Karpas-422 (cell line): ENCODE data around the gene RIOK3. TPM values are rescaled to one million over a fixed set of nuclear protein-coding genes. Genes with fewer than 3 reads are reported as not detected.

Experiments
- DNase-seq: peaks from one replicate; pipeline ENCODE4 v3.0.0-alpha.2; 2015
- H2AFZ ChIP-seq: fragments of 200-600 bp; sonication (generic); 2 replicates; pipeline ENCODE4 v1.6.1; 2014; ENCODE audit warnings: antibody characterized with exemption, low read length, mixed read lengths
- H3K27ac ChIP-seq: fragments of 200-600 bp; sonication (generic); 2 replicates; pipeline ENCODE4 v1.5.1; 2014; ENCODE audit warnings: mild to moderate bottlenecking, low read length, moderate library complexity
- H3K27me3 ChIP-seq: fragments of 200-600 bp; sonication (generic); 2 replicates; pipeline ENCODE4 v1.6.1; 2014; ENCODE audit warnings: low read length, mixed read lengths
- H3K36me3 ChIP-seq: fragments of 200-600 bp; sonication (generic); 2 replicates; pipeline ENCODE4 v1.6.1; 2014; ENCODE audit warnings: low read length, mixed read lengths; ENCODE audit not compliant: insufficient read depth
- H3K4me1 ChIP-seq: fragments of 200-600 bp; sonication (generic); 2 replicates; pipeline ENCODE4 v1.6.1; 2014; ENCODE audit warnings: mild to moderate bottlenecking, low read length, mixed read lengths
- H3K4me2 ChIP-seq: fragments of 200-600 bp; sonication (generic); 2 replicates; pipeline ENCODE4 v1.6.1; 2014; ENCODE audit warnings: low read length, low read depth, mild to moderate bottlenecking; ENCODE audit not compliant: poor library complexity, severe bottlenecking
- H3K4me3 ChIP-seq: fragments of 200-600 bp; sonication (generic); 2 replicates; pipeline ENCODE4 v1.5.1; 2014; ENCODE audit warnings: mild to moderate bottlenecking, antibody characterized with exemption, low read length, mixed read lengths
- H3K79me2 ChIP-seq: fragments of 200-600 bp; sonication (generic); 2 replicates; pipeline ENCODE4 v1.6.1; 2014; ENCODE audit warnings: mild to moderate bottlenecking, low read length, mixed read lengths
- H3K9ac ChIP-seq: fragments of 200-600 bp; sonication (generic); 2 replicates; pipeline ENCODE4 v1.6.0; 2014; ENCODE audit warnings: low read length
- H3K9me2 ChIP-seq: fragments of 200-600 bp; sonication (generic), shearing (Covaris generic); replicated peaks from 2 replicates; pipeline ENCODE4 v1.6.0; 2014; ENCODE audit warnings: mild to moderate bottlenecking, low read length, moderate library complexity; ENCODE audit not compliant: insufficient read depth
- H3K9me3 ChIP-seq: fragments of 300-700, 200-600 bp; sonication (generic); 2 replicates; pipeline ENCODE4 v1.6.1; 2014; ENCODE audit warnings: low read length, mixed read lengths
- H4K20me1 ChIP-seq: fragments of 200-600 bp; sonication (generic); 2 replicates; pipeline ENCODE4 v1.6.1; 2014; ENCODE audit warnings: mild to moderate bottlenecking, antibody characterized with exemption, low read length, low read depth; ENCODE audit not compliant: insufficient read depth
- total RNA-seq: library from RNA; depleted of rRNA; stranded (reverse); fragments of >200 nt; shearing (Covaris generic); gene quantifications from 2 replicates; pipeline ENCODE4 v1.2.3, GENCODE V29; 2014; ENCODE audit warnings: low replicate concordance

RIOK3 gene
- total RNA-seq, 1 experiment from 2014 or later: 31.1 TPM

DNA sequence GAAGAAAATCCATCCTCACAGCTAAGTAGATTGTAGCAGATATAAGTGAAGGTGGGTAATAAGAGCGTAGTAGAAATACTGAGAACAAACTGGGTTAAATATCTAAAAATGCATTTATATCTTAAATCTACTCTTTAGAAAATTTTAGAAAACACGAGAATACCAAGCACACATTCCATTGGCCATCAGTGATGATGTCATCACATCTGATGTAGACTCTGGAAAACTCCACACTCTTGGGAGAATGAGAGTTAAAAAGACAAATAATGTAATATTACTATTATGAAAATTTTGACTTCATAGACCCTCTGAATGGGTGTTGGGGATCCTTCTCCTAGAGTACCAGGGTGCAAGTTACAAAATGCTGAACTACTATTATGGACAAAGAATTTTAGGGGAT is 3.7 kb downstream of the RIOK3 start:
- Histone ChIP-seq H3K79me2 (peaks cover 87% of the 10 kb centered on the region), H3K9me2 (no peaks in the 10 kb centered on the region), H3K27me3 (no peaks in the 10 kb centered on the region), H3K36me3 (no peaks in the 10 kb centered on the region), H3K9me3 (no peaks in the 10 kb centered on the region), H3K27ac (no peak overlapping the region), H3K4me2 (no peak overlapping the region), H3K4me1 (peaks cover 39% of the 10 kb centered on the region), H4K20me1 (peaks cover 31% of the 10 kb centered on the region), H2AFZ (no peak overlapping the region), H3K4me3 (no peak overlapping the region), H3K9ac (no peak overlapping the region)
- DNase-seq: no peak

DNA sequence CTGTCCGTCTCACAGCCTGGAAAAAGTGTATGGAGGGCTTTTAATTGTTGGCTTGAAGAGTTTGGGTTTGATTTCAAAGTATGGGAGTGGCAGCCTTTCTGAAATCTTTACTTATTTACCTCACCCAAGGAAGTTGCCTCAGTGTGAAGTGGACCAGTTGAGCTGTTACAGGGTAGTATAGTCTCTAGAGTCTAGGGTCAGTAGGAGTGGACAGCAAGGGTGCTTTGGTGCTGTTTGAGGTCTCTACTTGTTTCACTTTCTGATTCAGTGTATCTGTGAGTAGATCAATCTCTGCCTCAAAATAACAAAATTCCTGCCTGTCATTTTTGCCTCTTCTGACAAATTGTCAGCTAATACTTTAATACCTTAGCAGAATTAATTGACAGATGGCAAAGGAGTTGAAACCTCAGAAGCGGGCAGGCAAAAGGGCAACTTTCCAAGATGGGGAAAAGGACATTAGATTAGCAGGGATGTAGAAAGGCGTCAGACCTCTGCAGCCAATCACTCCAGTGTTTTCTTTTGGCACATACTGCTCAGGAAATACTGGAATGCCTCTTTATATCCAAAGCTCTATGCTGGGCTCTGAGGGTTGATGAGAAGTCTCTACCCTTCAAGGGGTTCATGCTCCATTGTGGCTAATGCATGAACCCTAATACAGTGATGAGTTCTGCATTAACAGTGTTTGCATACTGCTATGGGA is 5.9 kb downstream of the RIOK3 start:
- Histone ChIP-seq H3K27ac (no peak overlapping the region), H3K79me2 (peaks cover 92% of the 10 kb centered on the region), H3K27me3 (no peaks in the 10 kb centered on the region), H3K4me2 (no peak overlapping the region), H3K4me1 (peaks cover 30% of the 10 kb centered on the region), H2AFZ (no peak overlapping the region), H3K9me2 (no peaks in the 10 kb centered on the region), H3K9me3 (no peaks in the 10 kb centered on the region), H4K20me1 (peaks cover 31% of the 10 kb centered on the region), H3K9ac (no peak overlapping the region), H3K36me3 (peaks cover 4% of the 10 kb centered on the region; the same call in 1 of the 2 replicates), H3K4me3 (no peak overlapping the region)
- DNase-seq: no peak

- H3K4me2 ChIP-seq: no peak overlapping the region
- H3K79me2 ChIP-seq: peaks cover 87% of the 10 kb centered on the region
- H2AFZ ChIP-seq: no peak overlapping the region
- H3K36me3 ChIP-seq: peaks cover 9% of the 10 kb centered on the region; the same call in 1 of the 2 replicates
- no peaks in the 10 kb centered on the region for H3K9me2 ChIP-seq
- no peak overlapping the region for H3K4me3 ChIP-seq
- H3K4me1 ChIP-seq: peaks cover 24% of the 10 kb centered on the region
- no peak for DNase-seq
- no peaks in the 10 kb centered on the region for H3K9me3 ChIP-seq
- H4K20me1 ChIP-seq: peaks cover 31% of the 10 kb centered on the region
- H3K27ac ChIP-seq: no peak overlapping the region
- no peak overlapping the region for H3K9ac ChIP-seq
- no peaks in the 10 kb centered on the region for H3K27me3 ChIP-seq
Observed at GRCh38 chr18:23459530-23459921, 6.4 kb downstream of the RIOK3 start.

DNA sequence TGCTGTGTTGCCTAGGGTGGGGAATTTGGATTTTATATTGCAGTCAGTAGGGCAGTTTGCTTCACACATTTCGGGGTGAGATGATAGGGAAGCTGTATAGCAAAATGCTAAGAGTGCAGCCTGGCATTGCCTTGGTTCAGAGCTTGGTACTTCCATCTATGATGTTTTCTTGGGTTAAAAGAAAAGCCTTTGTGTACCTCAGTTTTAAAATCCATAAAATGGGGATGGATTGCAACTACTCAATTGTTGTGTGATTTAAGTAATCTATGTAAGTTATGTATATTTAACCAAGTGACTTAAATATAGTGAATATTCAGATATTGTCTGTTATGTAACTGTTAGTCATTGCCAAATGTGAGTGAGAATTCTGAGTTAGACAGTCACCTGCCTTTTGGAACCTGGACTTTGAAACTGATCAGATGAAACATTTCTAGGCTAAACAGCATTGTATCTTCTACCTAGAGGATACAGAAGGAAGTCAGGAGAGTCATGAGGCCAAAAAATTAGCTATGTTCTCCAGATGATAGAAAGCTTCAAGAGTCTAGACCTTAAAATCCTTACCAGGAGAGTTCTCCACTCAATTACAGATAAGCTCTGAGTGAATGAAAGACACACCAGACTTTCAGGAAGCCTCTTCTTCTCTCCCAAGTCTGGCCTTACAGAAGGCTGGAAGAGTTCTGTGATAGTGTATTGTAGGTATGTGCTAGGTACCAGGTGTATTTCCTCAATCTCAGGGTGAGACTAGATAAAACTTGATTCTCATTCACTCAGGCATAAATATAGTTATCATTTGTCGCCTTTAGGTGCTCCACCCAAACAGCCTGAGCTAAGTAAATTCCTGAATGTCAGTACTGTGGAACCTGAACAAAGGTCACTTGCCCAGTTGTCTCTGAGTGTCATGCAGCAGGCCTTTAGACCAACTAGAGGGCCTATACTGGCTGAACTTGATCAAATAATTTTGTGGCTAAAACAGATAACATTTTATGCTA is 7.5 kb downstream of the RIOK3 start:
- no peaks in the 10 kb centered on the region for H3K9me3 ChIP-seq
- peaks cover 31% of the 10 kb centered on the region for H4K20me1 ChIP-seq
- no peak overlapping the region for H3K9ac ChIP-seq
- H3K4me2 ChIP-seq: no peak overlapping the region
- no peaks in the 10 kb centered on the region for H3K27me3 ChIP-seq
- H3K36me3 ChIP-seq: peaks cover 16% of the 10 kb centered on the region; the same call in 1 of the 2 replicates
- H3K27ac ChIP-seq: no peak overlapping the region
- H3K79me2 ChIP-seq: peaks cover 77% of the 10 kb centered on the region
- H3K9me2 ChIP-seq: no peaks in the 10 kb centered on the region
- no peak overlapping the region for H3K4me3 ChIP-seq
- no peak for DNase-seq
- H3K4me1 ChIP-seq: peaks cover 21% of the 10 kb centered on the region
- H2AFZ ChIP-seq: no peak overlapping the region

GRCh38 chr18:23462876-23463275 is 9.8 kb downstream of the RIOK3 start:
- peaks cover 16% of the 10 kb centered on the region for H3K4me1 ChIP-seq
- H3K4me2 ChIP-seq: no peak overlapping the region
- no peak overlapping the region for H2AFZ ChIP-seq
- H3K4me3 ChIP-seq: no peak overlapping the region
- H3K27me3 ChIP-seq: no peaks in the 10 kb centered on the region
- peaks cover 31% of the 10 kb centered on the region for H4K20me1 ChIP-seq
- no peaks in the 10 kb centered on the region for H3K9me3 ChIP-seq
- no peak overlapping the region for H3K9ac ChIP-seq
- no peak for DNase-seq
- H3K27ac ChIP-seq: no peak overlapping the region
- H3K79me2 ChIP-seq: peaks cover 56% of the 10 kb centered on the region
- H3K36me3 ChIP-seq: peaks cover 21% of the 10 kb centered on the region; the same call in 1 of the 2 replicates
- no peaks in the 10 kb centered on the region for H3K9me2 ChIP-seq

GRCh38 chr18:23468753-23469459 is 15.8 kb downstream of the RIOK3 start:
- Histone ChIP-seq H3K4me3 (no peak overlapping the region), H3K36me3 (peaks cover 43% of the 10 kb centered on the region; the same call in 1 of the 2 replicates), H3K9ac (no peak overlapping the region), H3K79me2 (peaks cover 4% of the 10 kb centered on the region; the same call in 1 of the 2 replicates), H3K27ac (no peak overlapping the region), H3K4me1 (no peaks in the 10 kb centered on the region), H3K9me2 (no peaks in the 10 kb centered on the region), H4K20me1 (no peaks in the 10 kb centered on the region), H2AFZ (no peak overlapping the region), H3K27me3 (no peaks in the 10 kb centered on the region), H3K4me2 (no peak overlapping the region), H3K9me3 (no peaks in the 10 kb centered on the region)
- DNase-seq: no peak

- Histone ChIP-seq H3K9me3 (no peaks in the 10 kb centered on the region), H3K27me3 (no peaks in the 10 kb centered on the region), H3K9ac (no peak overlapping the region), H3K4me2 (no peak overlapping the region), H3K36me3 (peaks cover 40% of the 10 kb centered on the region; the same call in 1 of the 2 replicates), H3K4me1 (no peaks in the 10 kb centered on the region), H3K27ac (no peak overlapping the region), H3K4me3 (no peak overlapping the region), H3K9me2 (no peaks in the 10 kb centered on the region), H4K20me1 (no peaks in the 10 kb centered on the region), H2AFZ (no peak overlapping the region), H3K79me2 (no peaks in the 10 kb centered on the region)
- DNase-seq: no peak
Observed at GRCh38 chr18:23470620-23471387, 17.7 kb downstream of the RIOK3 start.
